Stimulated activated CD4-positive, alpha-beta T cell treated with anti-CD3 and anti-CD28 coated beads, Interleukin-4, amount 100 ng/mL, for 24 hours (primary cell): ENCODE results near the gene TNFSF11.
"Not testable (repeated sequence)": the region's sequence is repeated elsewhere in the genome, so short reads cannot be mapped to it uniquely, and the experiment has no call there.

Source experiments
- DNase-seq: peaks from one replicate; pipeline ENCODE4 v3.0.0-alpha.2; 2020

The TNFSF11 gene, protein sequence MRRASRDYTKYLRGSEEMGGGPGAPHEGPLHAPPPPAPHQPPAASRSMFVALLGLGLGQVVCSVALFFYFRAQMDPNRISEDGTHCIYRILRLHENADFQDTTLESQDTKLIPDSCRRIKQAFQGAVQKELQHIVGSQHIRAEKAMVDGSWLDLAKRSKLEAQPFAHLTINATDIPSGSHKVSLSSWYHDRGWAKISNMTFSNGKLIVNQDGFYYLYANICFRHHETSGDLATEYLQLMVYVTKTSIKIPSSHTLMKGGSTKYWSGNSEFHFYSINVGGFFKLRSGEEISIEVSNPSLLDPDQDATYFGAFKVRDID

DNA sequence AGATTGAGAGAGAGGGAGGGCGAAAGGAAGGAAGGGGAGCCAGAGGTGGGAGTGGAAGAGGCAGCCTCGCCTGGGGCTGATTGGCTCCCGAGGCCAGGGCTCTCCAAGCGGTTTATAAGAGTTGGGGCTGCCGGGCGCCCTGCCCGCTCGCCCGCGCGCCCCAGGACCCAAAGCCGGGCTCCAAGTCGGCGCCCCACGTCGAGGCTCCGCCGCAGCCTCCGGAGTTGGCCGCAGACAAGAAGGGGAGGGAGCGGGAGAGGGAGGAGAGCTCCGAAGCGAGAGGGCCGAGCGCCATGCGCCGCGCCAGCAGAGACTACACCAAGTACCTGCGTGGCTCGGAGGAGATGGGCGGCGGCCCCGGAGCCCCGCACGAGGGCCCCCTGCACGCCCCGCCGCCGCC is at the start of gene TNFSF11:
TNFSF11 (plus strand) TSS at position 142 of the 400 bp plus-strand sequence; CDS start at position 294, 152 bp downstream.
- peak; percentile 17 for DNase-seq

DNA sequence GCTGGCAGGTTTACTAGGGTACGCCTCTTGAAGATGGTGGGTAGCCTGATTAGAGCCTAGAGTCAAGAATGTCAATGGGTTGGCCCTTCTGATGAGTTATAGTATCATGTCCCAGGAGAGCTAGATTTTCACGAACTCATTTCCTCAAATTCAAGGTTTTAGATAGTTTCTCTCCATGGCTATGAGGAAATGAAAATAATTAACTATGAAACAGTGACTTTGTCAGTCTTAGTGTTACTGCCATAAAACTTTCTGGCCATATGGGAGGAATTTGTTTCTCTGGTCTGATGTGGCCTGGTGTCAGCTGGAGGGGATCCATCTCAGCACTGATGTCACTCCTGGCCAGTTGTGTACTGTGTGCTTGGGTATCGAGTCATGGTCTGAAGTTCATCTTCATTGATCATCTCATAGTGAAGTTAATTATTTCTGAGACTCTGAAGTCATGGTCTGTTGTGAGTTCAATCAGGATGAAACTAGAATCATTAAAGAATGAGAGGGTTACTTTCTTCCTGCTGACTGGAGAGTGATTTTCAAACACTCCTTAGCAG is 49.4 kb upstream of the TNFSF11 start:
- no peak for DNase-seq

DNA sequence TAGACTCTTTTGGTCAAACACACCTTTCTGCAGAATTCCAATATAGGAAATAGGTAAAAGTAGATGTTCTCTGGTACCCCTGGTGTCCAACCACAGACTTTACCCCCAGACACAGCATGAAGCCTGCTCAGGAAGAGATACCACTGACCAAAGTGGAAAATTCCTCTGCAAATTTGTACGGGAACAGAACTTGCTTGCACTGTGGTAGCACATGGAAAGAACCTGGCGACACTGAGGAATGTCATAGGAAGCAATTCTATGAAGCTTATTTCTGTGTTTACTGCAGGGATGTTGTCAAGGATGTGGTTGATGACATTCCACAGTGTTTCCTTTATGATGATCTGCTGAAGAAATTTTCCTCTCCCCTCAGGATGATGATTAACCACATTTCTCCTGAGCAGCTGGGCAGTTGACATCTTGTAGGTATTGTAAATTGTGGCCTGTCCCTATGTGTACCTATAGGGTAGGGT is 48.9 kb upstream of the TNFSF11 start:
- no peak for DNase-seq

DNA sequence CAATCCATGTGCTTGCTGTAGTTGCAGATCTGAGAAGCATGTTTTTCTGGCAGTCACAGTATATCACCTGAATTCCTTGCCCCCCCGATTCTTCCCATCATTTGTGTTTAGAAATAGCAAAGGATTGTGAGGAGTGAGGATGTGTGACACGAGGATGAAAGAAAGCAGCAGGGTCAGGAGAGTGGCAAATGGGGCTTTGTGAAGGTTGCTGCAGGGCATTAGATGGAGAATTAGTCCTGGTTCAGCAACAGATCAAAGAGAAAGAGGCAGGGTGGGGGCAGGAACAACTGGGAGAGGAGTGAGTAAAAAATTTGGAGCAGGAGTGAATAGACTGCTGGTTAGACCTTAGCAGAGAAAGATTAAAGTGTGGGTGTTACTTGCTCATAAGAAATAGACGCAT is 47.7 kb upstream of the TNFSF11 start:
- DNase-seq = no peak

DNA sequence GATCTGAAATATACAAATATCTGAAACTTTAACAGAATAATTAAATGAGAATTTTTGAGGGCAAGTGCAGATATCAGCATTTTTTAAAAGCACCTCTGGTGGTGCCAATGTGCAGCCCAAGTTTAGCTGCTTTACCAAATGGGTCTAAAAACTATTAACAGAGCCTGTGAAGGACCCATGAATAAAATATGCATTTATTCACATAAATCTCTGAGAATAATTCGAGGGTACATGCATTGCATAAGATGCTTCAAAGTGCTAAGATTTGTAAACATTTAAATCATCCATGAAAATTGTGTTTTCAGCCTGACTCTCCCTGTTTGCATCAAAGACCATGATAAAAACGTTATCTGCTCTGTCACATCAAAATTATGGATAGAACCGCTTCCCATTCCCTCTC is 47.1 kb upstream of the TNFSF11 start:
- no peak for DNase-seq

DNA sequence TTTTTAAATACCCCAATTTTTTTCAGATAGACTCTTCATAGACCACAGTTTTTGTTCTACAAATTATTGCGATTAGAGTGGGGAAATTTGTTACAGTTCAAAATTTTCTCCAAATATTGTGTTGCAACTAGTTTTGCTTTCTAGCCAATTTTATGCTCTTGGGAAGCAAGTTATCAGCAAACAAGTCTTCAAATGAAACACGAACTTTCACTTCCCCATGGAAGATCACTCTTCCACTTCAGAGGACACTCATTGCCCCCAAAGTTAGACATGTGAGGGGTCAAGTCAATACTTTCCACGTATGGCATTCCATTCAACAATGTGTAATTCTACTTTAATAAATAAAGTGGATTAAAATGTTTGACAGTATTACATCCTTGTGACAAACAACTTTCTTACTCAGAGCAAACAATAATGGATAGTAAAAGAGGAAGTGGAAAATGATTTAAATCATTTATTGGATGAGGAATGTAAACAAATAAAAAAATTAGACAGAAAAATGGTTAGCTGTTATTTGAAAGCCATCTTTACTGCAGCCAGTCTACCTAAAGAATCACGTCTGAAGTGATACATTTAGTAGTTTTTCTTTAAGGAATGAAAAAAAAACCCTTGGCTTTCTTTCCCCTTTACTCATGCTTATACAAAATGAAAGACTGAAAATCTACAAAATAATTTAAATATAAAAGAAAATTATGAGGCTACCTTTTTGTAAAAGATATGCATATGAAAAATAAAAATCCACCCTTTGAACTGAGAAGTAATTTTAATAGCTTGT is 41.2 kb upstream of the TNFSF11 start:
- no peak for DNase-seq

DNA sequence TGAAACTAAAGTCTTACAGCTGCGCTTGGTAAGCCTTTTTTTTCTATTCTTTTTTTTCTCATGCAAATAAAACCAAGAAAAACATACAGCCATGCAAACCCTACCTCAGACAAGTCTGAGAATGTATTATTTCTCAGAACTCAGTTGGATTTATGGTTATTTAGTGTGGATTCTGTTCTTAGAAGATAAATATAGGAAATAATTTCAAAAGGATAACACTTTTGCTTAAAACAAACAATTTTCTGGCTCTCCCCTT is 40.7 kb upstream of the TNFSF11 start:
- no peak for DNase-seq

DNA sequence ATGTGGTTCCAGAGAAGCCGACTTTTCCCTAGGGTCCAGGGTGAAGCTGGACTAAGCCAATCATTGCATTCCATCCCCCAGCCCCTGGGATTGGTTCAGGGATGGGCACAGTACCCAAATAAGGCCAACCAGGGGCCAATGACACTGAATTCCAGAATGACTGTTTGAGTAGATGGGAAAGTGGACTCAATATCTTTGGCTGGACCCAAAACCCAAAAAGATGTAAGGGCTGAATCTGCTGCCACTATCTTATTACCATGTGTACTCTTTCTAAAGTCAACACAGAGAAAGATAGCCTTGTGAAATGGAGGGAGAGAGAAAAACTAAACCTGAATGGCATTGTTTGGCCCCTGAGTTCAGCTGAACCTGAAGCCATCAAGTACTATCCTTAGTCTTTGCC is 39.2 kb upstream of the TNFSF11 start:
- DNase-seq = no peak

DNA sequence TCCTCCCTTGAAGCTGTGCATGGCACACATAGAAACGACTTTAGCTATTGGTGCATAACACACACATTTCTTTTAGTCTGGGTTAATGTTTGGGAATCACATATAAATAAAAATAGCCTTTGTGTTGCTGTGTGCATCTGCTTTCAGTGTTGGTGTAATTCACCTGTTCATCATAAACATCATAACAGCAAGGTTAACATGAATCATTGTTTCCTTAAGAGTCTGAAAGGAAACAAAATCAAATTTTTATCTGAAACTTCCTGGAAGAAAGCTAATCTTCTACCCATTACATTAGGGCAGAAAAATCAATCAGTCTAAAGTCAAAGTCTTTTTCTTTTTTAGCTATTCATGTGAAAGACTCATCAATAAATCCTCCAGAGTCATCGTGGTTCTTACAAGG is 35.0 kb upstream of the TNFSF11 start:
- no peak for DNase-seq

DNA sequence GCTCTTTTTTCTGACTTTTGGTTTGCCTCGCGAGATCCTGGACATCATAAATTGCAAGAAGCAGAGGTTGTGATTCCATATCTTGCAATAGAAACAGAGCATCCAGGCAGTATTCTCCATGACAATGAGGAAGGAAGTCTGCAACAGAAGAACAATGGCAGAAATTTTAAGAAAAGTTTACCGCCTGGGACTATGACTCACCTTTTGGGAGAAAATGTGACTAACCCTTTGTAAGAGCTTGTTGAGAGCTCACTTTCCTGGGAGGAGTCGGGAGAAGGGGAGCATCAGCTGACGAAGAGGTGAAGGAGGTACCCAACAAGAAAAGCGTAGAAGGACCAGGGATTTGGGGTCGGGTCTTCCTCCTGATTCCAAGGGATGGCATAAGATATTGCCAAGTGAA is 34.3 kb upstream of the TNFSF11 start:
- no peak for DNase-seq

DNA sequence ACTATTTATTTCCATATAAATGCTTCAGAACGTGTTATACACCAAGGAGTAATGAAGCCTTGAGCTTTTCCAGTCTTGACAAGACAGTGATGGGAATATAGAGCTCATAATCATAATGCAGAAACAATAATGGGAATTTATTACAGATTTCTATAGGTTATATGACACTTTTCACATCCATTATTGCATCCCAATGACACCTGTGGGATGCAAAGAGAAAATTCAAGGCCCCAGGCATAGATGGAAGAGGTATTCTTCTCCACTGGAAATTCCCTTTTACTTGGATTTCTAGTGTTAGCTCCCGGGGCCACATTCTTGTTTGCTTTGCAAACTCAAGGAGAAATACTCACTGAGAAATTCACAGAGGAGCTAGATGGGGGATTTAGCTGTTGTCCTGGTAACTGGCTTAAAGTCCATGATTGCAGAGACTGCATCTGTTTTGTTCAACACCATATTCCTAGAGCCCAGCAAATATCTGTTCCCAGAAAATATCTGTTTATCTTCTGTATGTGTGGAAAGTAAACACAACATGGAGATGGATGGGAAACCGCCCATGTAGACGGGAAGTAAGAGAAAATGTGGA is 30.6 kb upstream of the TNFSF11 start:
- DNase-seq = no peak

DNA sequence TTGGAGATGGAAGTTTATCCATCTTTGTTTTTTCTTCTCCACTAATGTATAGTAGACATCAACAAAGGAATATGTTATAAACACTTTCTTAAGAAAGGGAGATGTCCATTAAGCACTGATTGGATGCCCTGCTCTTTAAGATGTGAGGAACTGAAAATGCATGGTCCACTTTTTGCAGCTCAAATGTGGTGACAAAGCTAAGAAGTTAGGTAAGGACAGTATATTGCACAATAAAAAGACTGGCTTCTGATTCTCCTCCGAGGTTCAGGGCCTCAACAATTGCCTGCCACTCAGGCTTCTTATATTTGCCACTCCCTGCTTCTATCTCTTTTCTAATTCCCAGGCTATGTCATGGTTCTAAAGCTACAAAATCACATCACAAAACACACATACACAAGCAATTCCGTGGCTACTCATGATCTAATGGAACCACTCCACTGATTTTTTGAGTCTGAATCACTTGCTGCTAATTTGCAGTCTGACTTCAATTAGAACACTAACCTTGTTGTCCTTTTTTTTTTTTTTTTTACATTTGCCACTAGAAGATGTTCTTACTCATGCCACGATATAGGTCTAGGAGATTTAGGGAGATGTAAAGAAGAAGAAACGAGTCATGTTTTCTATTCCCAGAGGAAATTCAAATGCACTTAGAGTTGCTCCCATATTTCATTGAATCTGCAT is 29.6 kb upstream of the TNFSF11 start:
- no peak for DNase-seq

DNA sequence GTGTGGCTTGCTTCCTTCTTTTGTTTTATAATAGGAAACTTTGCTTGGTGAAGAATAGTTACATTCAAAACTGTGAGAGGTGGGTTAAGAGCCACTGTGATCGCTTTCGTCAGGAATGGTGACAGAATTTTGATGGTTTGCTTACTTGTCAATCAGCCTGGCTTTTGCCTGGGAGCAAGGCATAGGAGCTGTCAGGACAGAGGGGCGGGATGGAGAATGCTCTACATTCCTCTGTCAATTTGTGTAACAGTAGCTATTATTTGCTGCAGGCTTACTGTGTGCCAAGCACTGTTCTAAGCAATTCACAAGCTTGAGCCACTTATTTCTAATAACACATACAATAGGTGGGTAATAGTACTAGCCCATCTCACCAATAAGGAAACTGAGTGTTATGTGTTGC is 28.1 kb upstream of the TNFSF11 start:
- DNase-seq = no peak

DNA sequence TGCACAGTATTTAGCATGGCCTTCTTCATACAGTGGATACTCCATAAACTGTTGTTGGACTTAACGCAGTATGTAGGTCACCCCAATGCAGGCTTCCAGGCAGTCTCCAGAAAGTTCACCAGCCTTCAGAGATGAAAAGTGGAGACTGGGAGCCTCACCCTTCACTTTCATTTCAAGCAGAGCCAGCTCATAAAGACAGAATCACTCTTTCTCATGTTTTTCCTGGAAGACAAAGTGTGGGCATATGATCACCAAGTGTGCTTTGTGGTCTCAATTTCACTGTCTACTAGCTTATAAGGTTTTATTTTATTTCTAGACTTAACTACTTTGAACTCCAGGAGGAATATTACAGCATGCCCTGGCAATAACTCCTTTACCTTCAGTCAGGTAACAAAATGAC is 26.3 kb upstream of the TNFSF11 start:
- DNase-seq = no peak

DNA sequence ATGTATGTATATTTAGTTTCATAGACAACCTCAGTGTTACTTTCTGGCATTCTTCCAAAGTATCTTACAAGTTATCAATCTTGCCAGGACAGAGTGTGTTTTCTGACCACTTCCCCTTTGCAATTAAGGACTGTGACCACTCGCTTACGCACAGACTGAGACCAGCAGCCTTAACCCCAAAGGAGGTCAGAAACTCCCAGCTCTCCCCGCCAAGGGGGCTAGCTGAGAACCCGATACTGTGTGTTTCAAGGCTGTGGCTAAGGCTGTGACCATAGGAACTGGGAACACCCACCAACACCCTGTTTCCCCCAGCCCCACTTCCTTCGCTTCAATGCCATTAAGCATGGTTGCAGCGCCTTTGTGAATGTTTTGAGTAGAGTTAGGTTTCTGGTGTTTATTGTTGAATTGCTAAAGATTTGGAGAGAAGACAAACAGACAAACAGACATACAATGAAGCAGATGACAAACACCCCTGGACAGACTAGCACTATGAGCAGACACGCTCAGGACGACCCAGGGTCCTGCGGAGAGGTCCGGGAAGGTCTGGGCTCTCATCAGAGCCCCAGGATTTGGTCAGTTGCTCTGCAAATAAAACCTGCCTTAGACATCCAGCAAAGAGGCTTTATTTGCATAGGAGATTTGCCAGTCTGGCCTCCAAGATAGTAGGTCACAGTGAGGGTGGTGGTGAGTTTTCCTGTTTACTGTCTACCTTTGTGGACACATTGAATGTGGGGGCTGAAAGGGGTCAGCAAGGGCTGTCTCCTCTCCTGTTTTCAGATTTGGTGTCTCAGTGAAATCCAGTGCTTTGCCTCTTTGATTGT is 25.0 kb upstream of the TNFSF11 start:
- no peak for DNase-seq

DNA sequence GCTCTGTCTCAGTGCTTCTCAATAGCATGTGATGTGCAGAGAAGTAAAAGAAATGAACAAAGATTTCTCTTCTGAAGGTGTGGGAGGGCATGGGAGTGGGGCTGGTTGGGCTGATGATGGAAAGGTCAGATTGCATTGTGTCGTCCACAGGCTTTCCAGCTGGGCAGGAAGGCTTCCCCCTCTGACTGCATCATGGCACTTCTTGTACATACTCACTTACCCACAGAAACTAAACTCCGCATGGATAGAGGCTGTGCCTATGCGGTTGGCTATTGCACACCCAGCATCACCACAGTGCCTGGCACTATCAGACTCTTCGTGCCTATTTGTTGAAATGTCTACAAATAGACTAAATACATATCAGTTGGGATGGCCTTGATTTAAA is 24.4 kb upstream of the TNFSF11 start:
- DNase-seq = no peak

DNA sequence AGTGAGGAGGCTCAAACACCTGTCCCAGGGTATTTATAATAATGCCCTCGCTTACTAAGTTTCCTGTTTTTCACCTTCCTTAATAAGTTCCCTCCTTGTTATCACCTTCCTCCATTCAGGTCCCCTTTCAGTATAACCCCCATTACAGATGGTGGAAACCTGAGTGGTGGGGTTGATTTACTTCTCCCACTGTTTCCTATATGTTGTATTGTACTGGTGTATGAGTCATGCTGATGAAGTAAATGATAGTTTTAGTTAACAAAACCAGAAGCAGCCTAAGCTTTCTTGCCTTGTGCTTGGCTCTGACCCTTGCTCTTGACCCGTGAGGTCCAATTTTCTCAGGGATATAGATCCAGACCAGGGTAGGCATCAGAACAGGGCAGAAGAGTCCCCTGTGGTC is 22.3 kb upstream of the TNFSF11 start:
- no peak for DNase-seq

DNA sequence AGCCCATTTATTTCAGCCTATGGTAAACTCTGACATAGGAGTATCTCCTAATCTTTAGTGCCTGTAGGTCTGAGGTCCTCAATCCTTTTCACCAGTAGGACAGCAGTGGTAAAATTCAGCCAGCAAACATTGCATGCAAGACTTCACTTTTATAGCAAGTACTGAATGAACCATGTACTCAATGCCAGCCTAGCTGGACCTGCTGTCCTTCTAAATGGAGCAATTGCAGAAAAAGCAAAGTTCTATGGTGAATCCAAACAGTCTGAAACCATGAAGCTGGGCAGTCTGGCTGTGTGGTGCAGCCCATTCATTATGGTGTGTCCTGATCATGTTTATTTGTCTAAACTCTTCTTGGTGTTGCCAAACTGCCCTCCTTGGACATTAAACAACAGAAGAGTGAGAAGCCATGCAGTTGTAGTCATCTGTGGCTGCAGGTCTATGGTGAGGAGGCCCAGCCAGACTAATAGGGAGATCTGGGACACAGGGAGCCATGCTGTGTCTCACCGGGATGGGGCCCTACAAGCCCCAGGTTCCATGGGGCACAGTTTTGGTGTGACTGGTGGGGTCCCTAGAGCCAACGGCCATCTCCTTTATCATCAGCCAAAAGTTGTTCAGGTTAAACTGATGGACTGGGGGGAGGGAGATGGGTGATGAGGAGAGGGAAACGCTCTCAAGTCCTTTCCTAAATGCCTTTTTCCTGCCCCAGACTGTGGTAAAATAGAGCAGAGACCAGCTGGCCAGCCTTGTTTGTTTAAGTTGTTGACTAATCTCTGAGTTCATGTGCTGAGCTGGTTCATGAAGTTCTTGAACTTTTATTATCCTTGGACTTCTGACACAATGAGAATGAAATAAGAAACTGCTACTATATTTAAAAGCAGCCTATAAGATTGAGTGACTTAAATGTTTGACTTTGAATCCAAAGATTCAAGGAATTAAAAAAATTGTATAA is 20.6 kb upstream of the TNFSF11 start:
- DNase-seq = no peak

DNA sequence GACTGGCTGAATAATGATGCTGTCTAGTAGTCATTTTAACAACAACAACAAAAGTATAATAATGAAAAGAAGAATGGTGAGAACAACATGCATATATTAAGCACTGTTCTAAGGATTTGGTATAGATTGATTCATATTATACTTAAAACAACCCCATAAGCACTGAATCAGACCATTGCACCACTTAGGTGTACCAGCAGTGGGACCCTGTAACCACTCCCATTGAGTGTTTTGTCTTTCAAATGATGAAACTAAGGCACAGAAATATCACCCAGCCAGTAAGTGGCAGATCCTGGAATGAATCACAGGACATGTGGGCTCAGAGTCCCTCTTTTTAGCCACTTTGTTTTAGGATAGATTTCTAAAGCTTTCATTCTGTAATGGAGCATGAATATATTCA is 14.9 kb upstream of the TNFSF11 start:
- no peak for DNase-seq

DNA sequence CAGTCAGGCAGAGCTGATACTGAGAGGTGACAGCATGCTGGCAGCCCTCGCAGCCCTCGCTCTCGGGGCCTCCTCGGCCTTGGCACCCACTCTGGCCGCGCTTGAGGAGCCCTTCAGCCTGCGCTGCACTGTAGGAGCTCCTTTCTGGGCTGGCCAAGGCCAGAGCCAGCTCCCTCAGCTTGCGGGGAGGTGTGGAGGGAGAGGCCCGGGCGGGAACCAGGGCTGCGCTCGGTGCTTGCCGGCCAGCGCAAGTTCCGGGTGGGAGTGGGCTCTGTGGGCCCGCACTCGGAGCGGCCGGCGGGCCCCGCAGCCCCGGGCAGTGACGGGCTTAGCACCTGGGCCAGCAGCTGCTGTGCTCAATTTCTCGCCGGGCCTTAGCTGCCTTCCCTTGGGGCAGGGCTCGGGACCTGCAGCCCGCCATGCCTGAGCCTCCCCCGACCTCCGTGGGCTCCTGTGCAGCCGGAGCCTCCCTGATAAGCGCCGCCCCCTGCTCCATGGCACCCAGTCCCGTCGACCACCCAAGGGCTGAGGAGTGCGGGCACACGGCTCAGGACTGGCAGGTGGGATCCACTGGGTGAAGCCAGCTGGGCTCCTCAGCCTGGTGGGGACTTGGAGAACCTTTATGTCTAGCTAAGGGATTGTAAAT is 14.3 kb upstream of the TNFSF11 start:
- DNase-seq = not testable (repeated sequence)

DNA sequence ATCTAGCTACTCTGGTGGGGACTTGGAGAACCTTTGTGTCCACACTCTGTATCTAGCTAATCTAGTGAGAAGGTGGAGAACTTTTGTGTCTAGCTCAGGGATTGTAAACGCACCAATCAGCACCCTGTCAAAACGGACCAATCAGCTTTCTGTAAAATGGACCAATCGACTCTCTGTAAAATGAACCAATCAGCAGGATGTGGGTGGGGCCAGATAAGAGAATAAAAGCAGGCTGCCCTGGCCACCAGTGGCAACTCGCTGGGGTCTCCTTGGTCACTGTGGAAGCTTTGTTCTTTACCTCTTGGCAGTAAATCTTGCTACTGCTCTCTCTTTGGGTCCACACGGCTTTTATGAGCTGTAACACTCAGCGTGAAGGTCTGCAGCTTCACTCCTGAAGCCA is 13.6 kb upstream of the TNFSF11 start:
- not testable (repeated sequence) for DNase-seq
